ENCODE data around the gene FAM47E. TPM values are rescaled to one million over a fixed set of nuclear protein-coding genes. Genes with fewer than 3 reads are reported as not detected.

Gene FAM47E
- total RNA-seq, 1 experiment from 2014 or later = 2.0 TPM

DNA sequence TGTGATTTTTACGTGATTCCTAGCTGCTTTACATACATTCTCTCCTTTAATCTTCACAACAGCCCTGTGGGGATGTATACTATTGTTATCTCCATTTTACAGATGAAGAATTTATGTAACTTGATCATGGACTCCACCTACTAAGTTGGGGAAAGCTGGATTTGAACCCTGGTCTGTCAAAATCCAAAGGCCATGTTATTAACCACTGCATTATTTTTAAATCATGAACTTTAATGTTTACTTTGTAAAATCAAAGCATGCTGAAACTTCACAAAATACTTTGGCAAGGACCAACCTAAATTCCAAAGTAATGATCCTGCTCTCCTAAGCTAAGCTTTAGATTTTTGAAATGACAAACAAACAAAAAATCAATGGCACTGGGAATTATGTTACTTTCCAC is 26.1 kb downstream of the FAM47E start:
- H2BK15ac ChIP-seq (ENCODE audit: low read depth, low read length) = no peak overlapping the region
- H2BK120ac ChIP-seq (ENCODE audit: low read depth, low read length, poor library complexity, severe bottlenecking) = no peak overlapping the region
- H4K20me1 ChIP-seq (ENCODE audit: control insufficient read depth, insufficient read depth, insufficient read length) = no peaks in the 10 kb centered on the region
- H3K4me1 ChIP-seq (ENCODE audit: insufficient read depth, low read length) = no peaks in the 10 kb centered on the region
- H3K9me3 ChIP-seq (ENCODE audit: control insufficient read depth, low read depth, low read length) = no peaks in the 10 kb centered on the region
- H2BK20ac ChIP-seq (ENCODE audit: low read depth, low read length, poor library complexity, severe bottlenecking) = no peak overlapping the region
- H3T11ph ChIP-seq (ENCODE audit: low read length) = no peak overlapping the region
- H3K4ac ChIP-seq (ENCODE audit: low read depth, low read length) = no peak overlapping the region
- no peak overlapping the region for H3K18ac ChIP-seq (ENCODE audit: insufficient read length, low read depth, low read length)
- DNase-seq = no peak
- H2AK5ac ChIP-seq (ENCODE audit: insufficient read length, low read length) = no peak overlapping the region
- H3K27ac Mint-ChIP-seq = no peak overlapping the region
- H2BK5ac ChIP-seq (ENCODE audit: insufficient read length, low read length) = no peak overlapping the region
- no peak overlapping the region for H3K9ac ChIP-seq (ENCODE audit: extremely low read depth, insufficient read length, low read length)
- no peak overlapping the region for H3K14ac ChIP-seq (ENCODE audit: insufficient read depth, low read length)
- H4K8ac ChIP-seq (replicated peaks; ENCODE audit: insufficient read length, low read depth, low read length) = no peak overlapping the region
- H3K79me2 ChIP-seq (ENCODE audit: insufficient read depth, low read length) = no peaks in the 10 kb centered on the region
- no peaks in the 10 kb centered on the region for H3K79me1 ChIP-seq (ENCODE audit: insufficient read depth, low read depth, low read length, poor library complexity, severe bottlenecking)
- H4K5ac ChIP-seq (ENCODE audit: insufficient read length, low read depth, low read length) = no peak overlapping the region
- TF ChIP-seq, protein P1, sequence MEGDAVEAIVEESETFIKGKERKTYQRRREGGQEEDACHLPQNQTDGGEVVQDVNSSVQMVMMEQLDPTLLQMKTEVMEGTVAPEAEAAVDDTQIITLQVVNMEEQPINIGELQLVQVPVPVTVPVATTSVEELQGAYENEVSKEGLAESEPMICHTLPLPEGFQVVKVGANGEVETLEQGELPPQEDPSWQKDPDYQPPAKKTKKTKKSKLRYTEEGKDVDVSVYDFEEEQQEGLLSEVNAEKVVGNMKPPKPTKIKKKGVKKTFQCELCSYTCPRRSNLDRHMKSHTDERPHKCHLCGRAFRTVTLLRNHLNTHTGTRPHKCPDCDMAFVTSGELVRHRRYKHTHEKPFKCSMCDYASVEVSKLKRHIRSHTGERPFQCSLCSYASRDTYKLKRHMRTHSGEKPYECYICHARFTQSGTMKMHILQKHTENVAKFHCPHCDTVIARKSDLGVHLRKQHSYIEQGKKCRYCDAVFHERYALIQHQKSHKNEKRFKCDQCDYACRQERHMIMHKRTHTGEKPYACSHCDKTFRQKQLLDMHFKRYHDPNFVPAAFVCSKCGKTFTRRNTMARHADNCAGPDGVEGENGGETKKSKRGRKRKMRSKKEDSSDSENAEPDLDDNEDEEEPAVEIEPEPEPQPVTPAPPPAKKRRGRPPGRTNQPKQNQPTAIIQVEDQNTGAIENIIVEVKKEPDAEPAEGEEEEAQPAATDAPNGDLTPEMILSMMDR (conservative IDR thresholded peaks at IDR 0.05) = no peak
- no peaks in the 10 kb centered on the region for H3K4me1 Mint-ChIP-seq
- no peaks in the 10 kb centered on the region for H3K23me2 ChIP-seq (ENCODE audit: insufficient read length, low read depth, low read length, poor library complexity, severe bottlenecking)
- H3K9me3 Mint-ChIP-seq = no peaks in the 10 kb centered on the region; a peak in 1 of 5 replicates
- H3K36me3 Mint-ChIP-seq (ENCODE audit: insufficient read depth in 1 of 3, low read depth in 3 of 3) = no peaks in the 10 kb centered on the region
- no peak overlapping the region for H4K91ac ChIP-seq (ENCODE audit: insufficient read length, low read depth, low read length)
- no peak overlapping the region for H3K23ac ChIP-seq (ENCODE audit: insufficient read length, low read depth, low read length)
- WGBS (ENCODE audit: extremely low coverage, insufficient read length, low lambda C conversion rate) = no CpG with 5 or more reads among the region's 1 CpG
- no peaks in the 10 kb centered on the region for H3K27me3 Mint-ChIP-seq (ENCODE audit: low read depth)
- H2BK12ac ChIP-seq (ENCODE audit: insufficient read length, low read depth, low read length) = no peak overlapping the region
- H3K27me3 ChIP-seq (ENCODE audit: insufficient read depth, low read length) = no peaks in the 10 kb centered on the region
- H2AFZ ChIP-seq (ENCODE audit: low read length) = no peak overlapping the region
- H3K56ac ChIP-seq (ENCODE audit: insufficient read length, low read depth, low read length) = no peak overlapping the region
- no peak overlapping the region for H3K27ac ChIP-seq (ENCODE audit: insufficient read length, low read depth, low read length)
- H3K4me2 ChIP-seq (ENCODE audit: insufficient read depth, insufficient read length, low read length) = no peak overlapping the region
- no peak overlapping the region for H3K4me3 Mint-ChIP-seq

All from H9 (cell line).